ENCODE results near the gene MITF.

GRCh38 chr3:69993757-69994156 lies 254.5 kb downstream of the MITF start:
- no peak for TF ChIP-seq CTCF (optimal IDR thresholded peaks at IDR 0.05 in 1 of 3, IDR thresholded peaks at IDR 0.05 in 1 of 3, conservative IDR thresholded peaks at IDR 0.05 in 1 of 3; ENCODE audit: extremely low read depth in 1 of 3, insufficient read depth in 2 of 3, low read length in 3 of 3)
- no peak for TF ChIP-seq EZH2 (IDR thresholded peaks at IDR 0.05; ENCODE audit: low read length)

Measured in keratinocyte (primary cell).